ENCODE results near the gene RNF186.

Gene RNF186

GRCh38 chr1:19775831-19776230 lies 39.3 kb downstream of the RNF186 start:
- Histone ChIP-seq H3K4me3 (ENCODE audit: extremely low read depth, insufficient read depth, low read length, poor library complexity, severe bottlenecking) (no peak overlapping the region), H3K27ac (ENCODE audit: low read depth, low read length, severe bottlenecking) (no peak overlapping the region), H3K4me1 (ENCODE audit: control insufficient read depth, insufficient read depth, low read length, poor library complexity, severe bottlenecking) (peaks cover 7% of the 10 kb centered on the region), H3K9me3 (ENCODE audit: control insufficient read depth, low read length) (no peaks in the 10 kb centered on the region), H3K36me3 (ENCODE audit: control insufficient read depth, insufficient read depth, low read length) (peaks cover 4% of the 10 kb centered on the region)
- WGBS, 2 experiments (ENCODE audit: insufficient coverage in 2 of 2): 92 to 100% methylated on average over 2 to 4 of the region's 9 CpGs

- Histone ChIP-seq H3K4me3 (ENCODE audit: extremely low read depth, insufficient read depth, low read length, poor library complexity, severe bottlenecking) (no peak overlapping the region), H3K27ac (ENCODE audit: low read depth, low read length, severe bottlenecking) (no peak overlapping the region), H3K9me3 (ENCODE audit: control insufficient read depth, low read length) (no peaks in the 10 kb centered on the region), H3K36me3 (ENCODE audit: control insufficient read depth, insufficient read depth, low read length) (peaks cover 4% of the 10 kb centered on the region), H3K4me1 (ENCODE audit: control insufficient read depth, insufficient read depth, low read length, poor library complexity, severe bottlenecking) (peaks cover 7% of the 10 kb centered on the region)
- 74 to 83% methylated on average over 4 to 5 of the region's 6 CpGs for WGBS, 2 experiments (ENCODE audit: insufficient coverage in 2 of 2)
Observed at GRCh38 chr1:19775317-19775716, 39.8 kb downstream of the RNF186 start.

- 87 to 91% methylated on average over 3 to 4 of the region's 6 CpGs for WGBS, 2 experiments (ENCODE audit: insufficient coverage in 2 of 2)
- Histone ChIP-seq H3K4me1 (ENCODE audit: control insufficient read depth, insufficient read depth, low read length, poor library complexity, severe bottlenecking) (peaks cover 13% of the 10 kb centered on the region), H3K9me3 (ENCODE audit: control insufficient read depth, low read length) (no peaks in the 10 kb centered on the region), H3K27ac (ENCODE audit: low read depth, low read length, severe bottlenecking) (no peak overlapping the region), H3K4me3 (ENCODE audit: extremely low read depth, insufficient read depth, low read length, poor library complexity, severe bottlenecking) (no peak overlapping the region), H3K36me3 (ENCODE audit: control insufficient read depth, insufficient read depth, low read length) (no peaks in the 10 kb centered on the region)
Observed at GRCh38 chr1:19774180-19774785, 40.8 kb downstream of the RNF186 start.

GRCh38 chr1:19773485-19773884 lies 41.6 kb downstream of the RNF186 start:
- Histone ChIP-seq H3K36me3 (ENCODE audit: control insufficient read depth, insufficient read depth, low read length) (no peaks in the 10 kb centered on the region), H3K4me3 (ENCODE audit: extremely low read depth, insufficient read depth, low read length, poor library complexity, severe bottlenecking) (no peak overlapping the region), H3K9me3 (ENCODE audit: control insufficient read depth, low read length) (no peaks in the 10 kb centered on the region), H3K4me1 (ENCODE audit: control insufficient read depth, insufficient read depth, low read length, poor library complexity, severe bottlenecking) (peaks cover 21% of the 10 kb centered on the region), H3K27ac (ENCODE audit: low read depth, low read length, severe bottlenecking) (no peak overlapping the region)
- 88 to 90% methylated on average over 3 to 4 of the region's 4 CpGs for WGBS, 2 experiments (ENCODE audit: insufficient coverage in 2 of 2)

DNA sequence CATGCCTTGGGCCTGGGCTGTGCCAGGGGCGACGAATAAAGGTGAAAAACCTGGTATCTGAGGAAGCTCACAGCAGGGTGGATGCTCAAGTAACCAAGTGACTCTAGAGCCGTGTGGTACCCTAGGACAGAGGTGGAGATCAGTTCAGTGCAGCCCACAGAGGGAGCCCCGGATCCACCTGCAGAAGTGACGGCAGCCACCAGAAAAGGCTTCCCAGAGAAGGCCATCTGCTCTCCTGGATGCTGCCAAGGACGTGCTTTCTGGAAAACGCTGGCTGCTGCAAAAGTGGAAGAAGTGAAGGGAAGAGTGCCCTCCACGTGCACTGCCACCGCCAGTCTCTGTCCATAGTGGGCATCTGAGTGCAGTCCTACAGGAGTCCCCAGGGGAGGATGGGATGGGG lies 43.0 kb downstream of the RNF186 start:
- H3K4me3 ChIP-seq (ENCODE audit: extremely low read depth, insufficient read depth, low read length, poor library complexity, severe bottlenecking): no peak overlapping the region
- 82 to 87% methylated on average over 9 of the region's 9 CpGs for WGBS, 2 experiments (ENCODE audit: insufficient coverage in 2 of 2)
- H3K4me1 ChIP-seq (ENCODE audit: control insufficient read depth, insufficient read depth, low read length, poor library complexity, severe bottlenecking): peaks cover 31% of the 10 kb centered on the region
- no peaks in the 10 kb centered on the region for H3K36me3 ChIP-seq (ENCODE audit: control insufficient read depth, insufficient read depth, low read length)
- H3K9me3 ChIP-seq (ENCODE audit: control insufficient read depth, low read length): no peaks in the 10 kb centered on the region
- H3K27ac ChIP-seq (ENCODE audit: low read depth, low read length, severe bottlenecking): no peak overlapping the region

- WGBS, 2 experiments (ENCODE audit: insufficient coverage in 2 of 2): 90 to 98% methylated on average over 3 to 6 of the region's 6 CpGs
Observed at GRCh38 chr1:19771350-19771749, 43.7 kb downstream of the RNF186 start.

GRCh38 chr1:19770436-19771190 lies 44.5 kb downstream of the RNF186 start:
- no peaks in the 10 kb centered on the region for H3K9me3 ChIP-seq (ENCODE audit: control insufficient read depth, low read length)
- WGBS, 2 experiments (ENCODE audit: insufficient coverage in 2 of 2): 91 to 93% methylated on average over 6 to 7 of the region's 10 CpGs

More at GRCh38 chr1:19771350-19771749, 43.7 kb downstream of the RNF186 start:
- Histone ChIP-seq H3K9me3 (ENCODE audit: control insufficient read depth, low read length) (no peaks in the 10 kb centered on the region), H3K4me3 (ENCODE audit: extremely low read depth, insufficient read depth, low read length, poor library complexity, severe bottlenecking) (no peak overlapping the region), H3K27ac (ENCODE audit: low read depth, low read length, severe bottlenecking) (no peak overlapping the region), H3K36me3 (ENCODE audit: control insufficient read depth, insufficient read depth, low read length) (no peaks in the 10 kb centered on the region), H3K4me1 (ENCODE audit: control insufficient read depth, insufficient read depth, low read length, poor library complexity, severe bottlenecking) (peaks cover 36% of the 10 kb centered on the region)

DNA sequence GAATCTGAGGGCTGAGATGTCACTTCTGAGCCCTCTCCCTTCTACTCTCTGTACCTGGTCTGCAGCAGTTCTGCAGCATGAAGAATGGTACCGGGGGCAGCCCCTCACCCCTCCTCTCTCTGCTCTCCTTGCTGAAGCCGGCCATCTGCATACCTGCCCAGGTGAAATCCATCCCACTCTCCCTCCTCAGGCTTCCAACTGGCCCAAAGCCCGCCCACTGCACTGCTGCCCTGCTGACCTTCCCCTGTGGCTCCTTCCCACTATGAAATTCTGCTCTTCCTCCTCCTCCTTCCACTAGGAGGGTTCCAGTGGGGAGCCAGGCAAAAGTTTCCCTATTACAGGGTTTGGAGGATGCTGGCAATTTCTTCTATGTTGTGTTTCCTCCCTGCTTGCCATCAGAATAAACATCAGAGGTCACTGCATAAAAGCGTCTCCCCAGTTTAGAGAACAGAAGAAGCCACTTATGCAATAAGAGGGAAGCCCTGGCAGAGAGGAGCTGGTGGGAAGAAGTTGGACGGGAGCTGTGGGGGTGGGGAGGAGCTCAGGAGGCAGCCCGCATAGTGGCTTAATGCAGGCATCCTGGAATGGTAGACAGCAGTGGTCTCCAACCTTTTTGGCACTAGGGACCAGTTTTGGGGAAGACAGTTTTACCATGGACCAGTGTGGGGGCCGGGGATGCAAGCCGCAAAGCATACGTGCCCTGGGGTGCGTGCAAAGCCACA lies 45.7 kb downstream of the RNF186 start:
- Histone ChIP-seq H3K4me3 (ENCODE audit: extremely low read depth, insufficient read depth, low read length, poor library complexity, severe bottlenecking) (no peak overlapping the region), H3K9me3 (ENCODE audit: control insufficient read depth, low read length) (no peaks in the 10 kb centered on the region), H3K4me1 (ENCODE audit: control insufficient read depth, insufficient read depth, low read length, poor library complexity, severe bottlenecking) (peaks cover 46% of the 10 kb centered on the region), H3K36me3 (ENCODE audit: control insufficient read depth, insufficient read depth, low read length) (no peaks in the 10 kb centered on the region), H3K27ac (ENCODE audit: low read depth, low read length, severe bottlenecking) (no peak overlapping the region)
- WGBS, 2 experiments (ENCODE audit: insufficient coverage in 2 of 2): 61 to 62% methylated on average over 7 to 10 of the region's 10 CpGs

More at GRCh38 chr1:19770436-19771190, 44.5 kb downstream of the RNF186 start:
- H3K4me1 ChIP-seq (ENCODE audit: control insufficient read depth, insufficient read depth, low read length, poor library complexity, severe bottlenecking): peaks cover 41% of the 10 kb centered on the region
- H3K36me3 ChIP-seq (ENCODE audit: control insufficient read depth, insufficient read depth, low read length): no peaks in the 10 kb centered on the region
- H3K4me3 ChIP-seq (ENCODE audit: extremely low read depth, insufficient read depth, low read length, poor library complexity, severe bottlenecking): no peak overlapping the region
- H3K27ac ChIP-seq (ENCODE audit: low read depth, low read length, severe bottlenecking): no peak overlapping the region

DNA sequence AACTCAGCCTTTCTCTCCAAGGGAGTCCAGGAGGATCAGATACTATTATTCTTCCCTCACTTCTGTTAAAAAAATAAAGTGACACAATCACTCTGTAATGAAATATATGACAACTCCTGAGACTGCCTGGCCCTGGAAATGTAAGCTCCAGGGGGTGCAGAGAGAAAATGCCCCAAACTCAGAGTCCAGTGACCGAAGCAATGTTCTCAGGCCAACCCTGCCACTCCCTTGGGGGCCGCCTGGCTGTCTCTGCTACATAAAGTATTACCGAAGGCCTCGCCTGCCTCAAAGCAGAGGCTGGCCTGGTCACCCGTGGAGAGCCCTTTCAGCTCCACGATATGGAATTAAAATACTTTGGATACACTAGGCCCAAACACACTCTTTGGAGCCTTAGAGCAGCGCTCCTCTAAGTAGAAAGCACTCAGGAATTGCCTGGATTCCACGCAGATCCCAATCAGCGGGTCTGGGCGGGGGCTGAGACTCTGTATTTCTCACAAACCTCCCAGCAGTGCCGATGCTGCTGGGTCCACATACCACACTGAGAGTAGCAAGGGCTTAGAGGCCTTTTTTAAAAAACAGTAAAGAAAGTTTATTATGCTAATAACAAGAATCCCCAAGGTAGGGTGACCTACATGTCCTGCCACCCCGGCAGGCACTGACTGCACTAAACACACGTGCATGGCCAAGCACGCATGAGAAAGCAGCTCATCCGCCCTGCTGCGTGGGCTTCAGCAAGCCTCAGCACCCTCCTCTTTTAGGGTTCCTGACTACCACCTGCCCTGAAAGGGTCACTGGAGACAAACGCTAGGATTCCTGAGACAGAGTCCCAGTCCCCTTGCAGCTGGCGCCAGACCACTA lies 46.5 kb downstream of the RNF186 start:
- Histone ChIP-seq H3K36me3 (ENCODE audit: control insufficient read depth, insufficient read depth, low read length) (no peaks in the 10 kb centered on the region), H3K9me3 (ENCODE audit: control insufficient read depth, low read length) (no peaks in the 10 kb centered on the region), H3K27ac (ENCODE audit: low read depth, low read length, severe bottlenecking) (peak overlapping the region; percentile 78), H3K4me1 (ENCODE audit: control insufficient read depth, insufficient read depth, low read length, poor library complexity, severe bottlenecking) (peaks cover 51% of the 10 kb centered on the region), H3K4me3 (ENCODE audit: extremely low read depth, insufficient read depth, low read length, poor library complexity, severe bottlenecking) (no peak overlapping the region)
- WGBS, 2 experiments (ENCODE audit: insufficient coverage in 2 of 2): 66 to 67% methylated on average over 14 to 17 of the region's 18 CpGs

- H3K36me3 ChIP-seq (ENCODE audit: control insufficient read depth, insufficient read depth, low read length): no peaks in the 10 kb centered on the region
- H3K27ac ChIP-seq (ENCODE audit: low read depth, low read length, severe bottlenecking): peak overlapping the region; percentile 71
- H3K4me3 ChIP-seq (ENCODE audit: extremely low read depth, insufficient read depth, low read length, poor library complexity, severe bottlenecking): no peak overlapping the region
- 43 to 45% methylated on average over 6 of the region's 10 CpGs for WGBS, 2 experiments (ENCODE audit: insufficient coverage in 2 of 2)
- H3K9me3 ChIP-seq (ENCODE audit: control insufficient read depth, low read length): no peaks in the 10 kb centered on the region
- H3K4me1 ChIP-seq (ENCODE audit: control insufficient read depth, insufficient read depth, low read length, poor library complexity, severe bottlenecking): peaks cover 57% of the 10 kb centered on the region
Observed at GRCh38 chr1:19765623-19766022, 49.5 kb downstream of the RNF186 start.

Data from mesodermal cell (in vitro differentiated cells).